Measurements from ENCODE around the gene KCNJ5. TPM values are rescaled to one million over a fixed set of nuclear protein-coding genes. Genes with fewer than 3 reads are reported as not detected.
A peak's percentile ranks its signal among the peaks of the same experiment; 100 is the strongest.

Gene KCNJ5
- polyA plus RNA-seq, 1 donor (not counting 4 experiments of a cell fraction or from before 2014, with no cell fraction given): 0.59 TPM

- Histone ChIP-seq H3K4me1 (ENCODE audit: control insufficient read depth, extremely low read depth, insufficient read depth, low read length) (no peaks in the 10 kb centered on the region), H3K9me1 (ENCODE audit: control insufficient read depth, extremely low read depth, insufficient read depth, low read length) (no peaks in the 10 kb centered on the region), H3K9me3 (ENCODE audit: control insufficient read depth, low read depth, low read length) (no peaks in the 10 kb centered on the region), H3K36me3 (ENCODE audit: control insufficient read depth in 2 of 2, extremely low read depth in 1 of 2, insufficient read depth in 2 of 2, low read length in 2 of 2) (no peaks in the 10 kb centered on the region), H2AFZ (ENCODE audit: control insufficient read depth, low read length) (no peak overlapping the region), H4K20me1 (ENCODE audit: control insufficient read depth, extremely low read depth, insufficient read depth, low read length) (no peaks in the 10 kb centered on the region), H3K27ac (ENCODE audit: control insufficient read depth, insufficient read depth, low read length) (no peak overlapping the region), H3K9ac (ENCODE audit: control insufficient read depth, extremely low read depth, insufficient read depth, low read length) (no peak overlapping the region), H3K27me3 (ENCODE audit: control insufficient read depth, extremely low read depth, insufficient read depth, low read length) (no peaks in the 10 kb centered on the region), H3K4me2 (ENCODE audit: control insufficient read depth, extremely low read depth, insufficient read depth, low read depth, low read length) (no peak overlapping the region), H3K79me2 (ENCODE audit: control insufficient read depth, insufficient read depth, low read length) (no peaks in the 10 kb centered on the region), H3K4me3 (ENCODE audit: control insufficient read depth in 2 of 3, extremely low read depth in 1 of 3, insufficient read depth in 2 of 3, low read depth in 1 of 3, low read length in 3 of 3) (no peak overlapping the region)
- TF ChIP-seq EZH2 (IDR thresholded peaks at IDR 0.05; ENCODE audit: low read length) (no peak), CTCF (optimal IDR thresholded peaks at IDR 0.05 in 1 of 3, IDR thresholded peaks at IDR 0.05 in 1 of 3, conservative IDR thresholded peaks at IDR 0.05 in 1 of 3; ENCODE audit: extremely low read depth in 1 of 3, insufficient read depth in 2 of 3, low read length in 3 of 3) (no peak)
- FAIRE-seq: no peak
- dilution Hi-C loops (cut with MboI; ENCODE audit: extremely low pct_ligation_motif_present, low sequenced_read_pairs): no loop called here
- DNase-seq (ENCODE audit: low read depth, low spot score): no peak
Observed at GRCh38 chr11:128961645-128962044, 70.5 kb downstream of the KCNJ5 start.

- DNase-seq (ENCODE audit: low read depth, low spot score) (no peak), FAIRE-seq (peak; percentile 5)
- TF ChIP-seq EZH2 (IDR thresholded peaks at IDR 0.05; ENCODE audit: low read length): no peak
- TF ChIP-seq CTCF (optimal IDR thresholded peaks at IDR 0.05 in 1 of 3, IDR thresholded peaks at IDR 0.05 in 1 of 3, conservative IDR thresholded peaks at IDR 0.05 in 1 of 3; ENCODE audit: extremely low read depth in 1 of 3, insufficient read depth in 2 of 3, low read length in 3 of 3): no peak
- no peaks in the 10 kb centered on the region for H3K4me1 ChIP-seq (ENCODE audit: control insufficient read depth, extremely low read depth, insufficient read depth, low read length)
- H3K79me2 ChIP-seq (ENCODE audit: control insufficient read depth, insufficient read depth, low read length): no peaks in the 10 kb centered on the region
- no peak overlapping the region for H3K4me2 ChIP-seq (ENCODE audit: control insufficient read depth, extremely low read depth, insufficient read depth, low read depth, low read length)
- H3K4me3 ChIP-seq (ENCODE audit: control insufficient read depth in 2 of 3, extremely low read depth in 1 of 3, insufficient read depth in 2 of 3, low read depth in 1 of 3, low read length in 3 of 3): no peak overlapping the region
- no peak overlapping the region for H2AFZ ChIP-seq (ENCODE audit: control insufficient read depth, low read length)
- no peaks in the 10 kb centered on the region for H4K20me1 ChIP-seq (ENCODE audit: control insufficient read depth, extremely low read depth, insufficient read depth, low read length)
- H3K27ac ChIP-seq (ENCODE audit: control insufficient read depth, insufficient read depth, low read length): no peak overlapping the region
- H3K27me3 ChIP-seq (ENCODE audit: control insufficient read depth, extremely low read depth, insufficient read depth, low read length): no peaks in the 10 kb centered on the region
- dilution Hi-C loops (cut with MboI; ENCODE audit: extremely low pct_ligation_motif_present, low sequenced_read_pairs): no loop called here
- no peaks in the 10 kb centered on the region for H3K9me3 ChIP-seq (ENCODE audit: control insufficient read depth, low read depth, low read length)
- no peak overlapping the region for H3K9ac ChIP-seq (ENCODE audit: control insufficient read depth, extremely low read depth, insufficient read depth, low read length)
- no peaks in the 10 kb centered on the region for H3K36me3 ChIP-seq (ENCODE audit: control insufficient read depth in 2 of 2, extremely low read depth in 1 of 2, insufficient read depth in 2 of 2, low read length in 2 of 2)
- H3K9me1 ChIP-seq (ENCODE audit: control insufficient read depth, extremely low read depth, insufficient read depth, low read length): no peaks in the 10 kb centered on the region
Observed at GRCh38 chr11:128962896-128963295, 71.7 kb downstream of the KCNJ5 start.
